Kidney (tissue), 14 donors: Measurements from ENCODE around the gene OLIG2. TPM values are rescaled to one million over a fixed set of nuclear protein-coding genes. Genes with fewer than 3 reads are reported as not detected.

Experiments used
- DNase-seq, 5 donors: peaks; one replicate each; pipeline ENCODE4 v3.0.0-alpha.2; 2013 to 2020
- FAIRE-seq: peaks from 2 replicates; lab custom pipeline; 2012; peaks lifted over from hg19 to GRCh38; lab: Jason Lieb, UNC
- H3K27ac ChIP-seq, 2 donors: one replicate each; pipeline ENCODE4 v1.7.0; 2013; ENCODE audit warnings: low read depth in 2 of 2, low read length in 2 of 2, inconsistent platforms in 1 of 2
- H3K27me3 ChIP-seq: one replicate; pipeline ENCODE4 v1.7.1; 2013; ENCODE audit warnings: low read length, inconsistent platforms; ENCODE audit not compliant: control insufficient read depth, insufficient read depth
- H3K36me3 ChIP-seq, 3 donors: one replicate each; pipeline versions ENCODE4 v1.7.0 to v1.7.1; 2013; ENCODE audit warnings: low read length in 3 of 3, control low read depth in 1 of 3, inconsistent platforms in 1 of 3; ENCODE audit not compliant: insufficient read depth in 3 of 3, control insufficient read depth in 2 of 3
- H3K4me1 ChIP-seq, 3 donors: one replicate each; pipeline versions ENCODE4 v1.7.0 to v1.7.1; 2013; ENCODE audit warnings: low read length in 3 of 3, inconsistent platforms in 1 of 3, low read depth in 1 of 3; ENCODE audit not compliant: control insufficient read depth in 2 of 3, insufficient read depth in 2 of 3
- H3K4me3 ChIP-seq, 3 donors: one replicate each; pipeline versions ENCODE4 v1.7.0 to v1.8.1; 2013; ENCODE audit warnings: low read length in 3 of 3, control low read depth in 1 of 3, inconsistent platforms in 1 of 3
- H3K9ac ChIP-seq, 3 donors: one replicate each; pipeline versions ENCODE4 v1.7.0 to v1.7.1; 2013; ENCODE audit warnings: low read length in 3 of 3, control low read depth in 1 of 3, inconsistent platforms in 1 of 3
- H3K9me3 ChIP-seq, 3 donors: one replicate each; pipeline versions ENCODE4 v1.7.0 to v1.7.1; 2013; ENCODE audit warnings: low read length in 3 of 3, control low read depth in 1 of 3, inconsistent platforms in 1 of 3; ENCODE audit not compliant: control insufficient read depth in 2 of 3, insufficient read depth in 1 of 3
- CTCF ChIP-seq: IDR thresholded peaks from 3 replicates; pipeline ENCODE4 v1.5.1; 2012; ENCODE audit warnings: mild to moderate bottlenecking, moderate library complexity, borderline replicate concordance; ENCODE audit not compliant: insufficient read depth; ENCODE audit errors: extremely low read depth
- intact Hi-C: fragments of 100-400 bp; cut with DNase I; formaldehyde crosslinking; loops from one replicate; pipeline ENCODE4 v1.11.1; 2022
- polyA plus RNA-seq: library from polyadenylated mRNA; stranded (reverse); fragments of 350-450 nt; fragmentation: Illumina TruSeq; extraction: RNeasy Lipid Tissue Mini Kit (QIAGEN cat#74804); gene quantifications from one replicate; pipeline ENCODE4 v1.2.3, GENCODE V29; 2014; ENCODE audit warnings: low read depth, low replicate concordance; ENCODE audit not compliant: insufficient read depth
- total RNA-seq: library from RNA; stranded (reverse); fragmentation: NEBNext Ultra II Directional; extraction: Animal tissue kit (Norgen Biotek cat#: 25700); gene quantifications from one replicate; pipeline ENCODE4 v1.2.1, GENCODE V29; 2021
- donor health status: control.
- donor health status: control.
- donor health status: control.
- donor health status: control.
- donor health status: control.
- donor health status: DM: yes; HTN: yes; CAD: no.
- donor health status: Normal renal cell carcinoma (clear cell type).

OLIG2 gene
- total and polyA plus RNA-seq, 2 donors from 2014 or later = not detected

- Histone ChIP-seq H3K4me3 (no peak overlapping the region), H3K9me3 (no peaks in the 10 kb centered on the region), H3K27ac (no peak overlapping the region), H3K4me1 (no peaks in the 10 kb centered on the region), H3K27me3 (no peaks in the 10 kb centered on the region), H3K9ac (no peak overlapping the region), H3K36me3 (no peaks in the 10 kb centered on the region)
- FAIRE-seq (no peak), DNase-seq (no peak)
- intact Hi-C loops = no loop called here
- no peak for TF ChIP-seq CTCF
These were observed 30.3 kb downstream of the OLIG2 start for GRCh38 chr21:33055991-33056390.

GRCh38 chr21:33057385-33057940 lies 31.7 kb downstream of the OLIG2 start:
- intact Hi-C loops = no loop called here
- Histone ChIP-seq H3K27me3 (no peaks in the 10 kb centered on the region), H3K9me3 (no peaks in the 10 kb centered on the region), H3K4me1 (no peaks in the 10 kb centered on the region), H3K27ac (no peak overlapping the region), H3K9ac (no peak overlapping the region), H3K4me3 (no peak overlapping the region), H3K36me3 (no peaks in the 10 kb centered on the region)
- no peak for TF ChIP-seq CTCF
- FAIRE-seq (no peak), DNase-seq (no peak)

- Histone ChIP-seq H3K36me3 (no peaks in the 10 kb centered on the region), H3K27me3 (peaks cover 3% of the 10 kb centered on the region), H3K9ac (no peak overlapping the region), H3K27ac (no peak overlapping the region), H3K4me1 (no peaks in the 10 kb centered on the region), H3K4me3 (no peak overlapping the region), H3K9me3 (no peaks in the 10 kb centered on the region)
- intact Hi-C loops = no loop called here
- no peak for TF ChIP-seq CTCF
- FAIRE-seq (no peak), DNase-seq (no peak)
These were observed 32.8 kb downstream of the OLIG2 start for GRCh38 chr21:33058527-33058926.

- Histone ChIP-seq H3K9me3 (no peaks in the 10 kb centered on the region), H3K4me1 (no peaks in the 10 kb centered on the region), H3K27ac (no peak overlapping the region), H3K4me3 (no peak overlapping the region), H3K27me3 (peaks cover 6% of the 10 kb centered on the region), H3K36me3 (no peaks in the 10 kb centered on the region), H3K9ac (no peak overlapping the region)
- intact Hi-C loops = no loop called here
- no peak for DNase-seq
- TF ChIP-seq CTCF = no peak
- no peak for FAIRE-seq
These were observed 33.2 kb downstream of the OLIG2 start for GRCh38 chr21:33058957-33059356.
